GM18861 (cell line): ENCODE data around the gene FNIP1.
A peak's percentile ranks its signal among the peaks of the same experiment; 100 is the strongest.
"Not testable (repeated sequence)": the region's sequence is repeated elsewhere in the genome, so short reads cannot be mapped to it uniquely, and the experiment has no call there.

Source experiments
- ATAC-seq: cut with Tn5 transposase; IDR thresholded peaks from one replicate; pipeline ENCODE4 v1.9.1; 2021; ENCODE audit not compliant: unreplicated experiment

The FNIP1 gene

GRCh38 chr5:131693894-131694293 lies 102.9 kb downstream of the FNIP1 start:
- ATAC-seq, result no peak

DNA sequence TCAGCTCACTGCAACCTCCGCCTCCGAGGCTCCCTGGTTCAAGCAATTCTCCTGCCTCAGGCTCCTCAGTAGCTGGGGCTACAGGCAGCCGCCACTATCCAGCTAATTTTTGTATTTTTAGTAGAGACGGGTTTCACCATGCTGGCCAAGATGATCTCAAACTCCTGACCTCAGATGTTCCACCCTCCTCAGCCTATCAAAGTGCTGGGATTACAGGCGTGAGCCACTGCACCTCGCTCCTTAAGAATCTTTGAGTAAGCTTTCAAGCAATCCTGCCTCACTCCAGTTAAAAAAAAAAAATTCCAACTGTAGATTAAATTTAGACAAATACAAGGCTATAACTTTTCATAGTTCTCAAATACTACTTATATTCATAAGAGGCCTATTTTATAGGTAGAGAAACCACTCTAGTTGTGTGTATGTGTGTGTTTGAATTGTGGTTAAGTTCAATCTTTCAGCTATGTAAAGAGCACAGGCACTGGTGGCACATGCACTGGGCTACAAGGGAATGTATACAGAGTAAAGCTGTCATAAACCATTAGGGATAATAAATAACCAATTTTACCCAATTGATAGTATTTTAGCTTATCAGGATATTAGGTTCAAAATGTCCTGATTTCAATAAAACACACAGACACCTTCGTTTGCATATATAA lies 111.2 kb downstream of the FNIP1 start:
- no peak for ATAC-seq

DNA sequence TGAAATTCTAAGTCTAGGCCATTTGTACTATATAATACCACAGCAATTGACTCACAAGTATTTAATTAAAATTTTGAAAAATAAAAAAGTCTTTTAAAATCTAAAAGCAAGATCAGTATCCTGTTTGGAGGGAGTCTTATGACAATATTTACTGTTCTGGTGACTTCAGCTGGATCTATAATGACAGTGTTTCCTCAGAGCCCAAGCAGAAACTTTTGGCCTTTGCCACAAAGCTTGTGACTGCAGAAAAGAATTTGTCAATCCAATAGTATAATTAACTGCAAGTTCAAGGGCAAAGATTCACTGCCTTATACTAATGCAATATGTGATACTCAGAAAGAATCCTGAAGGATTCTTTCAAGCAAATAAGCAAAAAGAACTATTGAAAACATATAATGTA lies 112.2 kb downstream of the FNIP1 start:
- no peak for ATAC-seq

DNA sequence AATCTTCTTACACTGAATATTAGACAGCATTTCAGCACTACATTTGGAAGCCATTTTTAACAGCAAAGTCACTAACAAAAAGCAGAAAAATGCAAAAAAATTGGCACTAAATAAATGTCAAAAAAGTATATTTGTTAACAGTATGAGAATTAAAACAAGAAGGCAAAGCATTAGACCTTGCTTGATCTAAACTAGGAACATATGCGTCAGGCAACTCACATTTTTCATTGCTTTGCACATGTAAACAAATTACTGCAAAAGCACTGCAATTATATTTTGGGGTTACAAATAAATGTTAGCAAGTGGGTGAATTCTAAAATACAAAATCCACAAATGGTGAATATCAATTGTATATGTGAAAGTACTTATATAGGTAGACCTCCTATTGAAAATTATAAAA lies 112.8 kb downstream of the FNIP1 start:
- no peak for ATAC-seq

GRCh38 chr5:131682826-131683225 lies 114.0 kb downstream of the FNIP1 start:
- ATAC-seq, result no peak

DNA sequence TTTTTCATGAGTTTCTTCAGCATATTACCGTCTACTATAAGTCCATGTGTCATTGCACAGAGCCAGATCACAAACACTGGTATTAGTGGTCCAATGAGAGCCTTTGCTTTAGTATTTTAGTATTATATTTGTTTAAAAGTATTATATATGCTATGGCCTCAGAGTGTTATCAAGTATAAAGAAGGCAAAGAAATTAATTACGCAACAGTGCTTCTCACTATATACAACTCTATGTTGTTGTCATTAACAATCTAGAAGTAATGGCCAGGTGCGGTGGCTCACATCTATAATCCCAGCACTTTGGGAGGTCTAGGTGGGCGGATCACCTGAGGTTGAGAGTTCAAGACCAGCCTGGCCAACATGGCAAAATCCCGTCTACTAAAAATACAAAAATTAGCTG lies 114.6 kb downstream of the FNIP1 start:
- ATAC-seq, result no peak

DNA sequence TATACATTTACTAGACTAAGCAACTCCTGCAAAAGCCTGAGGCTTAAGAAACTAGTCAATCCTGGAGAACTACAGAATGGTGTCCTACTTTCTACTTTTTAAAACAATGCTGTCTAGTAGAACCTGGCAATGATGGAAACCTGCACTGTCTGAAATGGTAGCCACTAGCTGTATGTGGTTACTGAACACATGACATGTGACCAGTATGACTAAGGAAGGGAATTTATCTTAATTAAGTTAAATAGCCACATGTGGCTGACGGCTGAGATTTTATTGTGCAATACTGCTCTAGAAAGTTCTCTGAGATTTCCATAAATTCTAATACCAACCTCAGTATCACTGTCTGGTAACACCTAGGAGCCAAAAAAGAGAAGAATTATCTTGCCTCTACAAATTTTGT lies 116.9 kb downstream of the FNIP1 start:
- ATAC-seq, result no peak

- ATAC-seq, result not testable (repeated sequence)
Measured at GRCh38 chr5:131678273-131678672, 118.5 kb downstream of the FNIP1 start.

GRCh38 chr5:131677115-131677514 lies 119.7 kb downstream of the FNIP1 start:
- no peak for ATAC-seq

DNA sequence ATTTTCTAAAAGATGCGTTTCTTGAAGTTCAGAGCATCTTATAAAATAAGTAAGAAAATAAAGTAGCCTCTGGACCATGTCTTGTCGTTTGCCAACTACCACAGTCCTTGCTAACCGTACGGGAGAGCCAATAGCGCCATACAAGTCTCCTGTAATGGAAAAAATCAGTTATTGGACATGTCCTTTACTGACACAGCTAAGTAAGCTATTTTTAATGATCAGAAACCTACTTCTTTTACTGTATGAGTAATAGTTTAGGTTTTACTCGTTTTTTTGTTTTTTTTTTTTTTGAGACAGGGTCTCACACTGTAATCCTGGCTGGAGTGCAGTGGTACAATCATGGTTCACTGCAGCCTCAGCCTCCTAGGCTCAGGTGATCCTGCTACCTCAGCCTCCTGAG lies 124.0 kb downstream of the FNIP1 start:
- ATAC-seq, result no peak

DNA sequence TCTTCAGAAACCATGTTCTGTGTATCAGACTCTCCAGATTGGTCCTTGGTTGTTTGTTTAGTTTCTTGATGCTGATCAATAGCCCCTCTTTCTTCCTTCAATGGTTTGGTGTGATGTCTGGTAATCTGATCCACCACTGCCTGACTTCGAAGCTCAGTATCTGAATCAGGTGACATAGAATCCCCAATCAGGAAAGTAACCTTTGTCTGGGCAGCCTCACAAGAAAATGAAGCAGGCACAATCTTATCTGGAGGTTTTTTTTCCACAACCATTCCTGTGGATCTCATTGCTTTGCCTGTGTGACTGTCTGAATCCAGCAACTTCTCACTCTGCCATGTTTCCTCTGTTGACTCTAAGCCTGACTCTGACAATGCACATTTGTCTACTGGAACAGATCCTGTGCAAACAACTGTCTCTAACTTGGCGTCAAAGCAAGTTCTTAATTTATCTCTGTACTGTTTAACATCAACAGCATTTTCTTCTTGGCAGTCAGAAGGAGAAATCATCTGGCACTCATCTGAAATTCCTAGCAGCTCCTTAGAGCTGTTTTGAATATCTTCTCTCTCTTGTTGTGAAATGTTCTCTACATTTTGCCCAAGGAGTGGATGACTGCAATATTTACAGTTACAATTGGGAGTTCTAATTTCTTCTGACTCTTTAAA lies 124.7 kb downstream of the FNIP1 start:
- ATAC-seq, result no peak

GRCh38 chr5:131671409-131671808 lies 125.4 kb downstream of the FNIP1 start:
- ATAC-seq, result no peak

GRCh38 chr5:131664929-131665328 lies 131.9 kb downstream of the FNIP1 start:
- ATAC-seq, result no peak

GRCh38 chr5:131661933-131662332 lies 134.9 kb downstream of the FNIP1 start:
- no peak for ATAC-seq

DNA sequence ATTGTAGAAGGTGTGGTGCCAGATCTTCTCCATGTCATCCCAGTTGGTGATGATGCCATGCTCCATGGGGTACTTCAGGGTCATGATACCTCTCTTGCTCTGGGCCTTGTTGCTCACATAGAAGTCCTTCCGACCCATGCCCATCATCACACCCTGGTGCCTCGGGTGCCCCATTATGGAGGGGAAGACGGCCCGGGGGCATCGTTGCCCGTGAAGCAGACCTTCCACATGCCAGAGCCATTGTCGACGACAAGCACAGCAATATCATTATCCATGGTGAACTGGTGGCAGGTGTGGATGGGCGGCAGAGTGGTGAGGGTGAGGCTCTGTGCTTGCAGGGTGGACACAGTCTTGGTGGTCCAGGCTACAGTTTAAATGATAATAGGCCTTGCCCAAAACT lies 137.0 kb downstream of the FNIP1 start:
- ATAC-seq, result no peak

DNA sequence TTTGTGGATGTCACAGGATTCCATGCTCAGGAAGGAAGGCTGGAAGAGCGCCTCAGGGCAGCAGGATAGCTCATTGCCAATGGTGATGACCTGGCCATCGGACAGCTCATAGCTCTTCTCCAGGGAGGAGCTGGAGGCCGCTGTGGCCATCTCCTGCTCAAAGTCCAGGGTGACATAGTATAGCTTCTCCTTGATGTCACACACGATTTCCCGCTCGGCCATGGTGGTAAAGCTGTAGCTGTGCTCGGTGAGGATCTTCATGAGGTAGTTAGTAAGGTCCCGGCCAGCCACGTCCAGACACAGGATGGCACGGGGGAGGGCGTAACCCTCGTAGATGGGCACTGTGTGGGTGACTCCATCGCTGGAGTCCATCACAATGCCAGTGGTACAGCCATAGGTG lies 137.5 kb downstream of the FNIP1 start:
- no peak for ATAC-seq

DNA sequence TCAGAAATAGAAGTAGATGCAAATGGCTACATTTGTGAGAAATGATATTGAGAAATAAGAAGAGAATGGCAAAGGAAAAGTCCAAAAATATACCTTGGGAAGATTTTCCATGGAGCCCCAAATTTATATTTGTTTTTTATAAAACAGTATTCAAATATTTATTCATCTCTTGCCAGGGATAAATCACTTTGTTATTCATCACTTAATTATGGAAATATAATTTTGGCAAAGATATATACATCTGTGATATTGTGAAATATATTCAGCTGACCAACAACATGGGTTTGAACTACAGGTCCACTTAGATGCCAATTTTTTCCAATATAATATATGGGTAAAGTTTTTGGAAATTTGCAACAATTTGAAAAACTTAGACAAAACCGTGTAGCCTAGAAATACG lies 142.0 kb downstream of the FNIP1 start:
- no peak for ATAC-seq

DNA sequence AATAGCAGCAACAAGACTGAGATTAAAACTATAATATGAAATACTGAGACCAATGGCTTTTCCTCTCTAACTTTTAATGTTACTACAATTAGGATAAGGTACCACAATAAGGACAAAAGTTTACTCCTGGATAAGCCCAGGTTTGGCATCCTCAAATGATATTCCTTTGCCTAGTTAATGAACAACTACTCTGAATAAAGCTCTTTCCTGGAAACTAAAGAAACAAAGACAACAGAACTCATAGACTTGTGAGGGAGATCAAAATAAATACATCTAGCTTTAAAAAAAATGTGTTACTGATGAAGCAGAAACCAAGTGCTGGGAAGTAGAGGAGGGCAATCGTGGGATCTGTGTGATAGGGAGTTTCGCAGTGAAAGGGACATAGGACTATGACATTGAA lies 142.5 kb downstream of the FNIP1 start:
- ATAC-seq, result no peak

DNA sequence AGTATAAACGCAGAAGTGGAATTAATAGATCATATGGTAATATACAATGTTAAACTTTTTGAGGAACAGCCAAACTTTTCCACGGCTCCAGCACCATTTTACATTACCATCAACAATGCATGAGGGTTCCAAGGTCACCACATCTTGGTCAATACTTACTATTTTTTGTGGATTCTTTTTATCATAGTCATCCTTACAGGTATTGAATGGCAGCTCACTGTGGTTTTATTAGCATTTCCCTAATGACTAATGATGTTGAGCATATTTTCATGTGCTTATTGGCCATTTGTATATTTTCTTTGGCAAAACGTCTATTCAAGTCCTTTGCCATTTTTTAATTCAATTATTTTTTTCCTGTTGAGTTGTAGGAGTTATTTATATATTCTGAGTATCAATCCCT lies 147.7 kb downstream of the FNIP1 start:
- ATAC-seq, result no peak

DNA sequence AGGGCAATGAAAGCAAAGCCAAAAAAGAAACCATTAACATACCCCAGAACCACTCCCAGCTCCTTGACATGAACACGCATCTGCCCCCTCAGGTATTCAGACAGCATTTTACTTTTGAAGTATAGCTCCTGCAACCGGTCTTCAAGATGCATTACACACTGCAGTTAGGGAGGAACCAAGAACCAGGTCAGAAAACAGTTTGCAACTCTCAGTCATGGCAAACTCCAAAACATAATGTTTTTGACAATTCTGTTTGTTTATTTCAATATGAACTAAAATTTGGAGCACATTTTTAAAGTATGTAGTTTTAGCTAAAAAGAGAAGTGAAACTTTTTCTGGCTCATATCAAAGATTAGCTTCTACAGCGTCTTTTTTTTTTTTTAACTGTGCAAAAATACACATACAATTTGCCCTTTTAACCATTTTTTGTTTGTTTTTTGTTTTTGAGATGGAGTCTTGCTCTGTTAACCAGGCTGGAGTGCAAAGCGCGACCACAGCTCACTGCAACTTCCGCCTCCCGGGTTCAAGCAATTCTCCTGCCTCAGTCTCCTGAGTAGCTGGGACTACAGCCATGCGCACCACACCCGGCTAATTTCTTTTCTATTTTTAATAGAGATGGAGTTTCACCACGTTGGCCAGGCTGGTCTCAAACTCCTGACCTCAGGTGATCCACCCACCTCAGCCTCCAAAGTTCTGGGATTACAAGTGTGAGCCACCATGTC lies 149.6 kb downstream of the FNIP1 start:
- peak; percentile 63 for ATAC-seq

DNA sequence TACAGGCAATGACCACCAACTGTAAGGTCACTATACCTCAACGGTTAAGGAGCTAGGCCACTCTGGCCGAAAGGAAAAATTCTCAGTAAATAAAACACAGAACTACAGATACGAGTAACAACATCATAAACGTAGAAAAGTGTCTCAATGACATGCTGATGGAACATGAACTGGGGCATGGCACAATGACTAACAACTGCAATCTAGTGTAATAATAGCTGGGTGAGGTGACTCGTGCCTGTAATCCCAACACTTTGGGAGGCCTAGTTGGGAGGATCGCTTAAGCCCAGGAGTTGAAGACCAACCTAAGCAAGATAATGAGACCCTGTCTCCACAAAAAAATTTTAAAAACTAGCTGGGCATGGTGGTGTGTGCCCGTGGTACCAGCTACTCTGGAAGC lies 152.0 kb downstream of the FNIP1 start:
- ATAC-seq, result no peak

DNA sequence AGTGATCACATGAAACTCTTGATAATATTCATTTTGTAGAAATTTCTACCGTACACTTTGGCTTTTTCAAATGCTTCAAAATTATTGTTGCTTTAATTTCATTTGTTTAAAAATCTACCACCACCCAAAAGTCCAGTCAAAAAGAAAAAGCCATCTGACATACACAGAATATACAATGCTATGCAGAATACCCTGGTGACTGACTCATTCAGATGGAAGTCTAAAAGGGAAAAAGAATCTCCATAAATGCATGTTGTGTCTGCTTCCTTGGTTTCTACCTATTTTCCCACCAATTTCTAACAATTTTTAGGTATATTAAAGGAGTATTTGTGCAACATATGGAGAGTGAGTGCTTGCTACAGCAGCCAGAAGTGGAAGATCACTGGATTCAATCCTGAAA lies 152.4 kb downstream of the FNIP1 start:
- no peak for ATAC-seq
